Measurements from ENCODE around the gene ZNF264.
"Not testable (repeated sequence)": the region's sequence is repeated elsewhere in the genome, so short reads cannot be mapped to it uniquely, and the experiment has no call there.

The ZNF264 gene

GRCh38 chr19:57244513-57244912, 53.2 kb downstream of the ZNF264 start:
- no peak overlapping the region for H3K4me3 ChIP-seq (ENCODE audit: low read depth, low read length)

- H3K4me3 ChIP-seq (ENCODE audit: low read depth, low read length), result no peak overlapping the region
Observed at GRCh38 chr19:57245066-57245465, 53.8 kb downstream of the ZNF264 start.

GRCh38 chr19:57245959-57246358, 54.7 kb downstream of the ZNF264 start:
- H3K4me3 ChIP-seq (ENCODE audit: low read depth, low read length), result no peak overlapping the region

GRCh38 chr19:57248646-57249045, 57.3 kb downstream of the ZNF264 start:
- H3K4me3 ChIP-seq (ENCODE audit: low read depth, low read length), result no peak overlapping the region

GRCh38 chr19:57249329-57249728, 58.0 kb downstream of the ZNF264 start:
- H3K4me3 ChIP-seq (ENCODE audit: low read depth, low read length), result no peak overlapping the region

- H3K4me3 ChIP-seq (ENCODE audit: low read depth, low read length), result not testable (repeated sequence)
Observed at GRCh38 chr19:57253767-57254166, 62.5 kb downstream of the ZNF264 start.

GRCh38 chr19:57262044-57262443, 70.7 kb downstream of the ZNF264 start:
- H3K4me3 ChIP-seq (ENCODE audit: low read depth, low read length), result no peak overlapping the region

GRCh38 chr19:57263244-57263741, 72.0 kb downstream of the ZNF264 start:
- no peak overlapping the region for H3K4me3 ChIP-seq (ENCODE audit: low read depth, low read length)

- H3K4me3 ChIP-seq (ENCODE audit: low read depth, low read length), result no peak overlapping the region
Observed at GRCh38 chr19:57267291-57267690, 76.0 kb downstream of the ZNF264 start.

GRCh38 chr19:57269515-57270250, 78.4 kb downstream of the ZNF264 start:
- H3K4me3 ChIP-seq (ENCODE audit: low read depth, low read length), result no peak overlapping the region

- no peak overlapping the region for H3K4me3 ChIP-seq (ENCODE audit: low read depth, low read length)
Observed at GRCh38 chr19:57271280-57271679, 80.0 kb downstream of the ZNF264 start.
